Measurements from ENCODE around the gene HSPB9. TPM values are rescaled to one million over a fixed set of nuclear protein-coding genes. Genes with fewer than 3 reads are reported as not detected.

Gene HSPB9
- total RNA-seq, 1 experiment from 2014 or later: not detected

DNA sequence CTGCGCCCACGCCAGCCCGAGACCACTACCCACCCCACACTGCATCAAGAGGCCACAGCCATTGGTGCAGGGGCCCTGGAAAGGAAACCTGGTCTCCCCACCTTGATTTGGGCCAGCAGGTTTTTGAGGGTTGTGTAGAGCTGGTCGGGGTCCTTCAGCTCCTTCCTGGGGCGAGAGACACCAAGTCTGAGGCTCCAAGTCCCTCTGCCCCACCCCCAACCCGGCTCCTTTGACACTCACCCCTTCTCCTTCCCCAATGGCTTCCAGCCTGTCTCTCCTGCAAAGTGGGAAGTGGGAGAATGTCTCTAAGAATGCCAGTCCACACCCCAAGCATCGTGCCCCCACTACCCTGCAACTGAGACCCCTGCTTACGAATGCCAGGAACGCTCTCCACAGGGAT lies 8.5 kb upstream of the HSPB9 start:
- in situ Hi-C loops (cut with HindIII; ENCODE audit: low pct_unique_long_range_greater_than_20kb, low sequenced_read_pairs): no loop called here
- no peak for DNase-seq (ENCODE audit: low read depth, low spot score)

DNA sequence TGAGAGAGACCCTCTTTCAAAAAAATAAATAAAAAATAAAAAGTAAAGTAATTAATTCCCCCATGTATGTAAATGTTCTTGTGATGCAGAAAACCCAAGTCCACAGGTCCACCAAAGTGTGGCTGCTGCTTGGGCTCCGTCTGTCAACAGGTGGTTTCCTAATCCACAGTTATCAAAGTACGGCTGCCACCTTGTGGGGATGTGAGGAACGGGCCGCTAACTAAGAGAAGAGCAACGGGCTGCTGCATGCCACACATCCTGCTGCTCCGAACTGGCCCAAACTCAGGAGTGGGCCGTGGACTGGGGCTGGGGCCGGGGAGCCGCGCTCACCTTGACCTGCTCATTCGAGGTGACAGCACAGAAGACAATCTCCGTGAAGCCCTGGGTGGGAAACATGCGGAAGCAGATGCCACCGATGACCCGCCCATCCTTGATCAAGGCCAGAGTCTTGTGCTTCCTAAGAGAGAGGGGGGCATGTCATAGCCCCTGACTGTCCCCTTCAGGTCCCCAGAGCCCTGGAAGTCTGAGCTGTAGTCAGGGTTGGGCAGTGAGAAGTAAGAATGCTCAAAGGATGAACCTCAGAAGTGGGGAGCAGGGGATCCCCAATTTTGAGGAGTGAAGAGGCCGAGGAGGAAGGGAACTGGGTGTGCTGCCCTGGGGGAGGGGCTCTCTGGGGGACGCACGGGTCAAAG lies 5.8 kb upstream of the HSPB9 start:
- DNase-seq (ENCODE audit: low read depth, low spot score): peak; percentile 88
- in situ Hi-C loops (cut with HindIII; ENCODE audit: low pct_unique_long_range_greater_than_20kb, low sequenced_read_pairs): no loop called here

DNA sequence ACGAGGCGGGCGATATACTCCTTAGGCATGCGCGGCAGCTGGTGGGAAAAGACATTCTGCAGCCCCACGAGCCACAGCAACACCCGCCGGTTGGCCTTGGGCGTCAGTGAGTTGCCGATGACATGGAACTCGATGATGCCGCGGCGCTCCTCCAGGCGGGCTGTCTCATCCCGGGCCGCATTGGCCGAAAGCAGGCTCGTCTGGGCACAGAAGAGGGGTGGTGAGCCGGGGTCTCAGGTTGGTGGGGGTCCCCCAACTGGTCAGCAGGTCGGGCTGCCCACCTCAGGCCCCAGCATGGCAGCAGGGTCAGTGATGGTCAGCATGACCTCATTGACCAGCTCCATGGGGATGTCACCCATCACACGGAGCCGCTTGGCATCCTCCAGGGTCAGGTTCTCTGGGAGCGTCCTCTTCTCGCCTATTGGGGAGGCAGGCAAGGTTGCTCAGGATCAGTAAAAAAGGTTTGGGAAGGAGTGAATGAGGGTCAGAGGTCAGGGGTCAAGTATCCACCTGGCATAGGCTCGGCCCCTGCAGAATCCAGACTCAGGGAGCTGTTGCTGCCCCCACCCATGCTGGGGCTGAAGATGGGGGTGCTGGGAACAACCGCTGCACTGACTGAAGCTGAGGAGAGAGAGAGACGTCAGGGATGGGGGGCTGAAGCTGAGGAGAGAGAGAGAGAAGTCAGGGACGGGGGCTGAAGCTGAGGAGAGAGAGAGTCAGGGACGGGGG lies 5.0 kb upstream of the HSPB9 start:
- DNase-seq (ENCODE audit: low read depth, low spot score): no peak
- in situ Hi-C loops (cut with HindIII; ENCODE audit: low pct_unique_long_range_greater_than_20kb, low sequenced_read_pairs): no loop called here

DNA sequence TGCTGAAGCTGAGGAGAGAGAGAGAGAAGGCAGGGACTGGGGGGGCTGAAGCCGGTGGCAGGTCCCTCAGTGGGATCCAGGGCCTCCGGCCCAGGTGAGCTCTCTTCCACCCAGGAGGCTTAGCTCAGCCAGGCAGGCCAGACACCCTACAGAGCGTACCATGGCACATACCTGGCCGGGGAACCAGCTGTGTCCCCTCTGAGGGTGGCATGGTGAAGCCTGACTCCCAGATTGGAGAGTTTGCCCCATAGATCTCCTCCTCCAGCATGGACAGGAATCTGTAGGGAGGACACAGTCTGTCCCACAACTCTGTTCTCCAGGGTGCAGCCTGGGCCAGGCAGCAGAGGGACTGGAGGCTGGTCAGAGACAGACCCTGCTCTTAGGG lies 4.5 kb upstream of the HSPB9 start:
- DNase-seq (ENCODE audit: low read depth, low spot score): no peak
- in situ Hi-C loops (cut with HindIII; ENCODE audit: low pct_unique_long_range_greater_than_20kb, low sequenced_read_pairs): no loop called here

DNA sequence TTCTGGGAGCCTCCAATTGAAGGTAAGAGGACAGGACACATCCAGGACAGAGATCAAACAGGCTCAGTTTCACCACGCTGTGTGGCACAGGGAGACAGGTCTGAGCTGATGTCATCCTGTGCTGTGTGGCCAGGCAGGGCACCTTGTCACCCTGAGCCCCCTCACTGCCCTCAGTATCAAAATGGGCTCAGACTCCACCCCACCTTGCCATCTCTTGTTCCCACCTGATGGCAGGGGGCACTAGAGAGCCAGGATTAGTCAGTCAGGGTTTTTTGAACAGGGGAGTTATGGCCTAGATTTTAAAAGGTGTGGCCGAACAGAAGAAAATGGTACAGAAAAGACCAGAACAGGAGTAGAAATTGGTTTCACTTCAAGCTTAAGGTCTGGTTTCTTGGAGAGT lies 4.1 kb upstream of the HSPB9 start:
- in situ Hi-C loops (cut with HindIII; ENCODE audit: low pct_unique_long_range_greater_than_20kb, low sequenced_read_pairs): no loop called here
- DNase-seq (ENCODE audit: low read depth, low spot score): peak; percentile 62

DNA sequence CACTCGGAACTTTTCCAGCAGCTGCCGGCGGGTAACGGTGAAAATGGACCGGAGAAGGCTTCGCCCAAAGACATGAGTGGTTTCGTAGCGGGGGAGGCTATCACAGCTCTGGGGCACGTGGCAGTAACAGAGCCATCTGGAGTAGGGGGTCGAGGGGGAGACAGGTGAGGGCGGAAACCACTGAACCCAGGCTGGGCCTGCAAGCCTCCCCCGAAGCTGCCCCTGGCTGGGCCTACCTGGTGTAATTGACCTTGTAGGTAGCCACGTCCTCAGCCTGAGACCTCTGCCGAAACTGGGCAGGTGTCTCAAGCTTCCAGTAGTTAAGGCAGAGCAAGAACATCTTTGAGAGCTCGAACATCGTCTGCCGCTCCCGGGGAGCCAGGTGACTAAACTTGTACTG lies 3.3 kb upstream of the HSPB9 start:
- in situ Hi-C loops (cut with HindIII; ENCODE audit: low pct_unique_long_range_greater_than_20kb, low sequenced_read_pairs): no loop called here
- no peak for DNase-seq (ENCODE audit: low read depth, low spot score)

DNA sequence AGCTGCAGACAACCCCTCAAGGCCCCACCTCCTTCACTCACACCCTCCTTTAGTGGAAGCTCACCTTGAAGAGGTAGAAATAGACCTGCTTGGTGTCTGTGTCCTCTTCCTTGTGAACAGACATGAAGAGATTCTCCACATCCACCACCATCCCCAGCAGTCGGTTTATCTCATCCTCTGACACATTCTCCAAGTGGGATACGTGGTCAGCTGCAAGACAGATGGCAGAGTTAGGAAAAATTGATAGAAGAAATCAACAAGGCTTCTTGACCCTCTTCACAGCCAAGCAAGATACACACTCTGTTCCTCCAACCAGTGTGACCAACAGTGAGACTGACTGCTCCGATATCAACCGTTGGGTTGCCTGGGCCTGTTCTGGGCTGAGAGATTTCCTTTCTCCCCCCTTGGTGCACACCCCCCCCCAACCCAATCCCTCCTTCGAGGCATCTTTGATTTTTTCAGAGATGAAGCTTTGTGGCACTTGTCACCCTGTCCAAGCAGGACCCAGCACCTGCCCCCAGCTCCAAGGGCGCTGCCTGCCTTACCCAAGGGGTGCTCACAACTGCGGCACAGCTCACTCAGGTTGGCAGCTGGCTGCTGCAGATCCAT lies 2.3 kb upstream of the HSPB9 start:
- no peak for DNase-seq (ENCODE audit: low read depth, low spot score)
- in situ Hi-C loops (cut with HindIII; ENCODE audit: low pct_unique_long_range_greater_than_20kb, low sequenced_read_pairs): no loop called here

DNA sequence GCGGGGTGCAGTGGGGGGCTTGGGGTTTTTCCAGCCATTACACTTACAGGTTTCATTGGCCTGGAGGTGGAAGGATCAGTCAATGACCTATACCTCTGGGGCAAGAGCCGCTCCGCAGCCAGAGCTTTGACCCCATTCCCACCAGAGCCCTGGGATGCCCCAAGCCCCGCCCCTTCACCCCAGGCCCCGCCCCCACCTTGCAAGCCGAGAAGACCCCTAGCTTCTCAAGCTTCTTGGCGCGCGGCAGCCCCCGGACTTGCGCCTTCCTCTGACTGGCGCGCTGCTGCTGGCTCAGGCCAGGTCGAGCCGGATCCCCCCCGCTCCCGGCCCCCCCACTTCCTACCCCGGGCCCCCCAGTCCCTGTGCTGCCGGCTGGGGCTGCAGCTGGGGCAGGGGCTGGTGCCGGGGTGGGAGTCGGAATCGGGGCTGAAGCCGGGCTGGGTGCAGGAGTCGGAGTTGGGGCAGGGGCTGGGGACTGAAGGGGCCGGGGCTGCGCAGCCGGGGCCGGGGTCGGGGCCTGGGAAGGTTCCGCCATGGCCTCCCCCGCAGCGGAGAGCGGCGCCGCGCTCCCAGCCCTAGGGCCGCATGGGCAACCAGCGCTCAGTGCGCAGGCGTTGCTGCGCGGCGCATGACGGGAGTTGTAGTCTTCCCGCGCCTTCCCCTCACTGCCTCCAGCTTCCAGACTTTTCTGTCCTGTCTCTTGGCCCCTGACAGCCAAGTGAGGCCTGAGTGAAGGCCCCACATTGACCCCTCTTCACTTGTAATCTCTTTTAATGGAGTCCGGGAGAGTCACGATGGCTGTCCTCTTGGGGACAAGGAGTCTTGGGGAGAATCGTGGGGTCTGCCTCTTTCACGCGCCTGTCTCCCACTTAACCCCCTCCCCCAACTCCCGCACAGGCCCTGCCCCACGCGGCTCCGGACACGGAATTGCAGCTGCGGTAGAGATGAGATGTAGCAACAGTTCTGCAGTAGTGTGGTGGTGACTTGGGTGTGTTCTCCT lies 1.5 kb upstream of the HSPB9 start, which contains the start of gene KAT2A:
KAT2A (minus strand) TSS at position 598 of the 1,000 bp plus-strand sequence; CDS start at position 535, 63 bp downstream.
- in situ Hi-C loops (cut with HindIII; ENCODE audit: low pct_unique_long_range_greater_than_20kb, low sequenced_read_pairs): no loop called here
- peak; percentile 90 for DNase-seq (ENCODE audit: low read depth, low spot score)

DNA sequence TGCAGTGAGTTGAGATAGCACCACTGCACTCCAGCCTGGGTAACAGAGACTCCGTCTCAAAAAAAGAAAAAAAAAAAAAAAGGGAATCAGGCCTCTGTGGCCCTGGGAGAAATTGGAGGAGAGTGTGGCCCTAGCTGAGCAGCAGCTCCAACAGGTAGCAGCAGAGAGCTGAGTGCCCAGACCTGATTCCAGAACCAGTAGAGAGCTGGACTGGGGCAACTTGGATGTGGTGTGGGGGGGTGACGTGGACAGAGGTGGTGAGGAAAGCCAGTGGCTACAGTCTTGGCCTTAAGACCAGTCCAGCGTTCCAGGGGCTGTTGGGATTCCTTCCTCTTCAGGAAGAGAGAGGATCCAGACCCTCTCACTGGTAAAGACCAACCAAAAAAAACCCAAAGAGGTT lies 1.7 kb downstream of the HSPB9 start:
- no peak for DNase-seq (ENCODE audit: low read depth, low spot score)
- in situ Hi-C loops (cut with HindIII; ENCODE audit: low pct_unique_long_range_greater_than_20kb, low sequenced_read_pairs): no loop called here

DNA sequence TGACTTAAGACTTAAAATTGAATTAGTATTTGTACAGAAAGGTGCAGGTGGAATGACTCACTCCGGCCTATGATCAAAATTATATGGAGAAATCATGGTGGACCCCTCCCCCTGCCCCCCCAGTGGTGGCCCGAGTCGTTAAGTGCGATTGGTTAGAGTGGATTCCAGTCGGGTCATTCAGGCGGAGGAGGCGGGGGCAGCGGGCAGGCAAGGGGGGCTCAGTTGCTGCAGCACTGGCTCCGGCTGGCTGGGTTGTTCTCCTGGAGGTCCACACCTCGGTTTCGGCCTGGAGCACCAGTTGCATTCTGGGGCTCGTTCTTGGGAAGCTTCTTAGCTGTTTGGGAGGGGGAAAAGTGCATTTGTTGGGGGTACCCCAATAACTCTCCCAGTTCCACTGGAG lies 3.0 kb downstream of the HSPB9 start:
- in situ Hi-C loops (cut with HindIII; ENCODE audit: low pct_unique_long_range_greater_than_20kb, low sequenced_read_pairs): no loop called here
- no peak for DNase-seq (ENCODE audit: low read depth, low spot score)

DNA sequence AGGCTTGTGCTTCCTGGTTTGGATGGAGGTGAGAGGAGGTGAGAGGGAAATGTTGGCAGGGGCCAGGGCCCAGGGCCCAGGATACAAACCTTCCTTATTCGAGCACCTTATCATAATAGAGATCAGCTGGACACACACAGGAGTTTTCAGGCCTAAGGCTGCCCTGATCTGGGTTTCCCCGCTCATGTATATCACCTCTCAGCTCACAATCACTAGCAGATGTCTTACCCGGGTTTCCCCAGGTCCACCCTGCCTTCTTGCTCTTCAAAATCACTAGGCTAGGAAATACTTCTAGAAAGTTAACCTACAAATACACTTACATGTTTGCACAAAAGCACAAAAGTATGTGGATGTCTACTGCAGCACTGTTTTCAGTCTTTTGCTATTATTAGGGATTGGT lies 4.2 kb downstream of the HSPB9 start:
- in situ Hi-C loops (cut with HindIII; ENCODE audit: low pct_unique_long_range_greater_than_20kb, low sequenced_read_pairs): no loop called here
- DNase-seq (ENCODE audit: low read depth, low spot score): no peak

DNA sequence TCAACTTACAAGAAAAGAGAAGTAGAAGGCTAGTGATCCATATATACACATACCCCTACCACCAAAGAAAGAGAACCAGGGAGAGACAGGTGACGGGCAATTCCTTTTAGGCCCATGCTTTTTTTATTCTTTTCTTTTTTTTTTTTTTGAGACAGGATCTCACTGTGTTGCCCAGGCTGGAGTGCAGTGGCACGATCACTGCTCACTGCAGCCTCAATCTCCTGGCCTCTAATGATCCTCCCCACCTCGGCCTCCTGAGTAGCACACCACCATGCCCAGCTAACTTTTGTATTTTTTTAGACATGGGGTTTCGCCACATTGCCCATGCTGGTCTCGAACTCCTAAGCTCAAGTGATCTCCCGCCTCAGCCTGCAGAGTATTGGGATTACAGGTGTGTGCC lies 4.8 kb downstream of the HSPB9 start:
- in situ Hi-C loops (cut with HindIII; ENCODE audit: low pct_unique_long_range_greater_than_20kb, low sequenced_read_pairs): no loop called here
- no peak for DNase-seq (ENCODE audit: low read depth, low spot score)

DNA sequence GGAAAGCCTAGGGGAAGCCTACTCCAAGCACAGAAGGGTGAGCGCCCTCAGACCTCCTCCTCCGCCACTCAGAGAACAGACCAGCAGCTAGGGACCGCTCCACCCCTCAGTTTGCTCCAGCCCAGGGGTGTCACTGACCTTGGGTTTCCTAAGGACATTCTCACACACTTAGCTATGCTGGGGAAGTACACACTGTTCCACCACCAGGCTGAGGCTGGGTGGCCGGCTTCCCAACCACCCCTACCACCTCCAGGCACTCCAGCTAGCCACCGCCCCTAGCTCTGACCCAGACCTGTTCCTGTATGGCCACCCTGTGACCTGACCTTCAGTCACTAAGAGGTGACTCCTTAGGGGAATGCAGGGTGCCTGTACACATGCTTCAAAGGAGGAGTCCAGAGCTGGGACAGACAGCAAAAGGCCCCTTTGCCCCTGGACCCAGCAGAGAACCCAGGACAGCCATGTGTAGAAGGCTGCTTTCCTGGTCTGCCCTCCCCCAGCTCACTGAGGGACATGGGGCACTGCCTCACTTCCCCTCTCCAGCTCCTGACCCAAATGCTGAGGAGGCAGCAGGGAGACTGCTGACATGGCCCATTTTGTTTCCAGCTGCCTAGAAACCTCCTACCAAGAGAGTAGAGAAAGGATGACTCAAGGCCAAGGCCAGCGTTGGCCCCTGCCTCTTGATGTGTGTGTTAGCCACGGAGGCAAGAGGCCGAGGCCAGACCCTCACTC lies 6.7 kb downstream of the HSPB9 start:
- in situ Hi-C loops (cut with HindIII; ENCODE audit: low pct_unique_long_range_greater_than_20kb, low sequenced_read_pairs): no loop called here
- DNase-seq (ENCODE audit: low read depth, low spot score): no peak

DNA sequence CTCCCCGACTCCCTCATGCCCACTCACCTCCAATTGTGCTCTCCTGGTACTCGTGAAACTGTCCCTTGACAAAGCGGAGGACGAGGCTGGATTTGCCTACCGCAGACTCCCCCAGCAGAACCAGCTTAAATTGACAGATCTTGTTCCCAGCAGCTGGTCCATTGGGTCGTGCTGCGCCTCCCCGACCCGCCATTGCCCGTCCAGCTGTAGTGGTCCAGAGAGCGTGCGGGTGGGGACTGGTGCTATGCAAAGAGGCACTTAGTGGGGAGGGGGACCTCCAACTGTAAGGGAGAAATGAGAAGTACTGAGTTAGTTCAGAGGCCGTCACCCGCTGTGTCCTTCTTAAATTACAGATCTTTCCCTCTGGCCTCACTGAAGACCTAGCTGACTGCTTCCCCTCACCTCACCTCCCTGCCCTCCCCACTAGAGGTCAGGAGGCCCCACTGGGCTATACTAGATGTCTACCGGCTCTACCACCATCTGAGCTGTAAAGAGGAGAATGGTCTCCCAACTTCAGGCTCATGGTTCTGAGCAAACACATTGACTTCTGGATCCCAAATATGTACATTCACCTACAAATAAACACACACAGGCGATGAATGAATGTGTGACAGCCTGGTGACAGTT lies 7.8 kb downstream of the HSPB9 start:
- no peak for DNase-seq (ENCODE audit: low read depth, low spot score)
- in situ Hi-C loops (cut with HindIII; ENCODE audit: low pct_unique_long_range_greater_than_20kb, low sequenced_read_pairs): no loop called here

DNA sequence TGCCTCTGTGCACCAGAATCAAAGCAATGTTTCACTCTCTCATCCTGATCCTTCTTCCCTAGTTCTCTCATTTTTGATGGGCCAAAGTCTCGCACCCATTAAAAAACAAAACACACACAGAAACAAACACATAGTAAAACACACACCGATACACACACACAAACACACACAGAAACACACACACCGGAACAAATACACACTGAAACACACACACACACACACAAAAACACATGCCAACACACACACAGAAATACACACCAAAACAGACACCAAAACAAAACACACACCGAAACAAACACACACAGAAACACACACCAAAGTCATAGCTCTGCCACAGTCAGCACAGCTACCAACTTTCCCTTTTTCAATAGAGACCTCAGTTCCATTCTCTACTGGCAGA lies 8.6 kb downstream of the HSPB9 start:
- DNase-seq (ENCODE audit: low read depth, low spot score): no peak
- in situ Hi-C loops (cut with HindIII; ENCODE audit: low pct_unique_long_range_greater_than_20kb, low sequenced_read_pairs): no loop called here

DNA sequence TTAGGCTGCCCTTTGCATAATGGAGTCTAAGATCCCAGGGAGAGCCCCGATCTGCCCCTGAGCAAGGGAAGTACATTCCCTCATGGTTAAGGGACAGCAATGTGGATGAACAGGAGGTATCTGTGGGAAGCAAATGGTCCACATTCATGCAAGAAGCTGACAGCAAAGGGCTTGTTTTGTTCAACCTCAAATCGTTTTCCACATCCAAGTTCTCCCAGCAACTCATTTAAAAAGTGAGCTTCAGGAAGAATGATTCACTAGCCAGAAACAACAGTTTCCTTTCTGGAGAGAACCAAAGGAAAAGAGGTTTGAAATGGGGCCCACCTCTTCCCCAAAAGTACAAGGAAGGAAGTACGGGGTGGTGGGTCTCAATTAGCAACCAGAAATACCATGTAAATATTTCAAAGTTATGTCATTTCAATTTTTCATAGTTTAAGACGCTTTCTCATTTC lies 9.4 kb downstream of the HSPB9 start:
- DNase-seq (ENCODE audit: low read depth, low spot score): peak; percentile 72
- in situ Hi-C loops (cut with HindIII; ENCODE audit: low pct_unique_long_range_greater_than_20kb, low sequenced_read_pairs): no loop called here

DNA sequence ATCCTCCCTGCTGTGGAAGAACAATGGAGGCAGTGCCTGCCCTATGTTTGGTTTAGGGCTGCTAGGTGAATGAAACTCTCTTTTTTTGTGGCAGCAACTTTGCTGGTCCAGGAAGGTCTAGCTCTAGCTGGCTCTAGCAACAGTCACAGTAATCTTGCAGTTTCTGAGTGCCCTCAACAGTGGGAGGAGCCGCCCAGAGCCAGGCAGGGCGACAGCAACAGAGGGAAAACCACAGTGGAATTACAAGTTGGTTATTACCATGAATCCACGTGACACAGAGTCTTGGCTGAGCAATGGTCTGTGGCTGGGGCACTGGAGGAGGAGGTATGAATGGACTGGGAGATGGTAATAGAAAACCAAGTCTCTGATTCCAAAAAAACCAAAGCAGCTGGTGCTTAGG lies 10.3 kb downstream of the HSPB9 start:
- DNase-seq (ENCODE audit: low read depth, low spot score): peak; percentile 58
- in situ Hi-C loops (cut with HindIII; ENCODE audit: low pct_unique_long_range_greater_than_20kb, low sequenced_read_pairs): no loop called here

All from SK-MEL-5 (cell line).